H1 (cell line): ENCODE measurements around the gene SPTAN1. TPM values are rescaled to one million over a fixed set of nuclear protein-coding genes. Genes with fewer than 3 reads are reported as not detected.

Source experiments
- ATF3 ChIP-seq: IDR thresholded peaks from 2 replicates; pipeline ENCODE4 v1.6.1; 2011; ENCODE audit warnings: low read depth, mild to moderate bottlenecking, low read length; ENCODE audit not compliant: insufficient read depth
- BCL11A ChIP-seq, 2 experiments: IDR thresholded peaks; one replicate each; pipeline ENCODE4 v1.6.1; 2011; ENCODE audit warnings: low read depth in 2 of 2, low read length in 2 of 2, mild to moderate bottlenecking in 2 of 2
- E2F6 ChIP-seq: IDR thresholded peaks from 2 replicates; pipeline ENCODE4 v1.6.1; 2012; ENCODE audit warnings: inconsistent platforms
- EP300 ChIP-seq, 2 experiments: IDR thresholded peaks; 1 replicate in 1 of 2; 2 replicates in 1 of 2; pipeline ENCODE4 v1.6.1; 2011 to 2012; ENCODE audit warnings: low read depth in 2 of 2, low read length in 2 of 2, mild to moderate bottlenecking in 2 of 2, borderline replicate concordance in 1 of 2, inconsistent platforms in 1 of 2, moderate library complexity in 1 of 2
- POLR2AphosphoS5 ChIP-seq: IDR thresholded peaks from 2 replicates; pipeline ENCODE4 v1.6.1; 2011; ENCODE audit warnings: low read depth, low read length
- RBBP5 ChIP-seq: IDR thresholded peaks from 2 replicates; pipeline ENCODE4 v1.7.1; 2012; ENCODE audit warnings: low read depth, mild to moderate bottlenecking, inconsistent platforms, low read length, moderate library complexity, borderline replicate concordance
- RNF2 ChIP-seq: fragments of 200-900, 300-1000 bp; sonication (generic); IDR thresholded peaks from 2 replicates; pipeline ENCODE4 v1.7.1; 2016; ENCODE audit warnings: borderline replicate concordance, low read depth, mild to moderate bottlenecking, antibody characterized with exemption, low read length; ENCODE audit not compliant: poor library complexity, severe bottlenecking; ENCODE audit errors: missing control alignments
- RXRA ChIP-seq: IDR thresholded peaks from 2 replicates; pipeline ENCODE4 v1.6.1; 2011; ENCODE audit warnings: low read depth, mild to moderate bottlenecking, low read length, moderate library complexity; ENCODE audit not compliant: insufficient read depth
- YY1 ChIP-seq: IDR thresholded peaks from 2 replicates; pipeline ENCODE4 v1.6.1; 2011; ENCODE audit warnings: low read depth, mild to moderate bottlenecking, low read length
- polyA plus RNA-seq, 7 experiments: library from polyadenylated mRNA; depleted of rRNA in 3 of 7; stranded (reverse) in 5 of 7; unstranded in 2 of 7; fragments of >200 nt in 5 of 7; fragments of 200-250 nt in 2 of 7; gene quantifications; 1 replicate in 5 of 7; 2 replicates in 1 of 7; 4 replicates in 1 of 7; pipeline versions ENCODE4 v1.2.1 to v1.2.3, GENCODE V29; 2011 to 2013; ENCODE audit warnings: missing spikeins in 2 of 7, mixed read lengths in 2 of 7
- total RNA-seq: library from RNA; stranded (reverse); fragmentation: NEBNext Ultra II Directional; extraction: Animal tissue kit (Norgen Biotek cat#: 25700); gene quantifications from 2 replicates; pipeline ENCODE4 v1.2.1, GENCODE V29; 2021

The SPTAN1 gene
- total and polyA plus RNA-seq, 2 of the 8 experiments (the other 6 are each of a cell fraction or from before 2014, with no cell fraction given): 182 to 216 TPM

- no peak for TF ChIP-seq E2F6
- no peak for TF ChIP-seq ATF3
- TF ChIP-seq RNF2: no peak
- no peak for TF ChIP-seq RBBP5
- TF ChIP-seq POLR2AphosphoS5: no peak
- no peak for TF ChIP-seq RXRA
- TF ChIP-seq BCL11A (IDR thresholded peaks at IDR 0.05; ENCODE audit: low read depth in 2 of 2, low read length in 2 of 2): no peak
- TF ChIP-seq YY1: no peak
- TF ChIP-seq EP300 (IDR thresholded peaks at IDR 0.05; ENCODE audit: borderline replicate concordance in 1 of 2, low read depth in 2 of 2, low read length in 2 of 2): no peak
Measured at GRCh38 chr9:128568470-128569078, 16.2 kb downstream of the SPTAN1 start (continued).
